ENCODE results near the gene SPINK2.

- TF ChIP-seq, protein P1, sequence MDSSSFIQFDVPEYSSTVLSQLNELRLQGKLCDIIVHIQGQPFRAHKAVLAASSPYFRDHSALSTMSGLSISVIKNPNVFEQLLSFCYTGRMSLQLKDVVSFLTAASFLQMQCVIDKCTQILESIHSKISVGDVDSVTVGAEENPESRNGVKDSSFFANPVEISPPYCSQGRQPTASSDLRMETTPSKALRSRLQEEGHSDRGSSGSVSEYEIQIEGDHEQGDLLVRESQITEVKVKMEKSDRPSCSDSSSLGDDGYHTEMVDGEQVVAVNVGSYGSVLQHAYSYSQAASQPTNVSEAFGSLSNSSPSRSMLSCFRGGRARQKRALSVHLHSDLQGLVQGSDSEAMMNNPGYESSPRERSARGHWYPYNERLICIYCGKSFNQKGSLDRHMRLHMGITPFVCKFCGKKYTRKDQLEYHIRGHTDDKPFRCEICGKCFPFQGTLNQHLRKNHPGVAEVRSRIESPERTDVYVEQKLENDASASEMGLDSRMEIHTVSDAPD (CRISPR knock-in tag; IDR thresholded peaks at IDR 0.05): no peak
- TF ChIP-seq, protein P2, sequence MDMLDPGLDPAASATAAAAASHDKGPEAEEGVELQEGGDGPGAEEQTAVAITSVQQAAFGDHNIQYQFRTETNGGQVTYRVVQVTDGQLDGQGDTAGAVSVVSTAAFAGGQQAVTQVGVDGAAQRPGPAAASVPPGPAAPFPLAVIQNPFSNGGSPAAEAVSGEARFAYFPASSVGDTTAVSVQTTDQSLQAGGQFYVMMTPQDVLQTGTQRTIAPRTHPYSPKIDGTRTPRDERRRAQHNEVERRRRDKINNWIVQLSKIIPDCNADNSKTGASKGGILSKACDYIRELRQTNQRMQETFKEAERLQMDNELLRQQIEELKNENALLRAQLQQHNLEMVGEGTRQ (IDR thresholded peaks at IDR 0.05; ENCODE audit: low read depth, low read length): no peak
- TF ChIP-seq, protein P2 (CRISPR knock-in tag; IDR thresholded peaks at IDR 0.05; ENCODE audit: borderline replicate concordance): no peak
- TF ChIP-seq, protein P3, sequence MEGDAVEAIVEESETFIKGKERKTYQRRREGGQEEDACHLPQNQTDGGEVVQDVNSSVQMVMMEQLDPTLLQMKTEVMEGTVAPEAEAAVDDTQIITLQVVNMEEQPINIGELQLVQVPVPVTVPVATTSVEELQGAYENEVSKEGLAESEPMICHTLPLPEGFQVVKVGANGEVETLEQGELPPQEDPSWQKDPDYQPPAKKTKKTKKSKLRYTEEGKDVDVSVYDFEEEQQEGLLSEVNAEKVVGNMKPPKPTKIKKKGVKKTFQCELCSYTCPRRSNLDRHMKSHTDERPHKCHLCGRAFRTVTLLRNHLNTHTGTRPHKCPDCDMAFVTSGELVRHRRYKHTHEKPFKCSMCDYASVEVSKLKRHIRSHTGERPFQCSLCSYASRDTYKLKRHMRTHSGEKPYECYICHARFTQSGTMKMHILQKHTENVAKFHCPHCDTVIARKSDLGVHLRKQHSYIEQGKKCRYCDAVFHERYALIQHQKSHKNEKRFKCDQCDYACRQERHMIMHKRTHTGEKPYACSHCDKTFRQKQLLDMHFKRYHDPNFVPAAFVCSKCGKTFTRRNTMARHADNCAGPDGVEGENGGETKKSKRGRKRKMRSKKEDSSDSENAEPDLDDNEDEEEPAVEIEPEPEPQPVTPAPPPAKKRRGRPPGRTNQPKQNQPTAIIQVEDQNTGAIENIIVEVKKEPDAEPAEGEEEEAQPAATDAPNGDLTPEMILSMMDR (CRISPR knock-in tag; IDR thresholded peaks at IDR 0.05): no peak
- TF ChIP-seq PAF1 (CRISPR knock-in tag; IDR thresholded peaks at IDR 0.05): no peak
- no peak for TF ChIP-seq NFE2L2 (IDR thresholded peaks at IDR 0.05; ENCODE audit: low read length)
- TF ChIP-seq, protein P4, sequence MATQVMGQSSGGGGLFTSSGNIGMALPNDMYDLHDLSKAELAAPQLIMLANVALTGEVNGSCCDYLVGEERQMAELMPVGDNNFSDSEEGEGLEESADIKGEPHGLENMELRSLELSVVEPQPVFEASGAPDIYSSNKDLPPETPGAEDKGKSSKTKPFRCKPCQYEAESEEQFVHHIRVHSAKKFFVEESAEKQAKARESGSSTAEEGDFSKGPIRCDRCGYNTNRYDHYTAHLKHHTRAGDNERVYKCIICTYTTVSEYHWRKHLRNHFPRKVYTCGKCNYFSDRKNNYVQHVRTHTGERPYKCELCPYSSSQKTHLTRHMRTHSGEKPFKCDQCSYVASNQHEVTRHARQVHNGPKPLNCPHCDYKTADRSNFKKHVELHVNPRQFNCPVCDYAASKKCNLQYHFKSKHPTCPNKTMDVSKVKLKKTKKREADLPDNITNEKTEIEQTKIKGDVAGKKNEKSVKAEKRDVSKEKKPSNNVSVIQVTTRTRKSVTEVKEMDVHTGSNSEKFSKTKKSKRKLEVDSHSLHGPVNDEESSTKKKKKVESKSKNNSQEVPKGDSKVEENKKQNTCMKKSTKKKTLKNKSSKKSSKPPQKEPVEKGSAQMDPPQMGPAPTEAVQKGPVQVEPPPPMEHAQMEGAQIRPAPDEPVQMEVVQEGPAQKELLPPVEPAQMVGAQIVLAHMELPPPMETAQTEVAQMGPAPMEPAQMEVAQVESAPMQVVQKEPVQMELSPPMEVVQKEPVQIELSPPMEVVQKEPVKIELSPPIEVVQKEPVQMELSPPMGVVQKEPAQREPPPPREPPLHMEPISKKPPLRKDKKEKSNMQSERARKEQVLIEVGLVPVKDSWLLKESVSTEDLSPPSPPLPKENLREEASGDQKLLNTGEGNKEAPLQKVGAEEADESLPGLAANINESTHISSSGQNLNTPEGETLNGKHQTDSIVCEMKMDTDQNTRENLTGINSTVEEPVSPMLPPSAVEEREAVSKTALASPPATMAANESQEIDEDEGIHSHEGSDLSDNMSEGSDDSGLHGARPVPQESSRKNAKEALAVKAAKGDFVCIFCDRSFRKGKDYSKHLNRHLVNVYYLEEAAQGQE (IDR thresholded peaks at IDR 0.05; ENCODE audit: borderline replicate concordance in 1 of 2, low read depth in 1 of 2, low read length in 2 of 2): no peak
- TF ChIP-seq BRF2 (CRISPR knock-in tag; IDR thresholded peaks at IDR 0.05): no peak
These were observed 22.0 kb upstream of the SPINK2 start for GRCh38 chr4:56843421-56843899.
